B cell (primary cell): ENCODE measurements around the gene KIAA0753. TPM values are rescaled to one million over a fixed set of nuclear protein-coding genes. Genes with fewer than 3 reads are reported as not detected.

Experiments used
- ATAC-seq: fragments of 200-7000 bp; cut with Tn5 transposase; one replicate; pipeline ENCODE4 v1.10.0; 2021; ENCODE audit warnings: low read depth, mild to moderate bottlenecking, moderate number of reproducible peaks, moderate library complexity
- CTCF ChIA-PET: fragments of 350-600 bp; sonication (Branson Sonifier 250); formaldehyde crosslinking; loops from one replicate; lab custom pipeline; 2021; ENCODE audit warnings: antibody characterized with exemption, inconsistent platforms; lab: Charles Lee
- POLR2A ChIA-PET: fragments of 350-600 bp; sonication (Branson Sonifier 250); formaldehyde crosslinking; loops from one replicate; lab custom pipeline; 2021; ENCODE audit warnings: antibody characterized with exemption; lab: Charles Lee
- DNase-seq: peaks from one replicate; pipeline ENCODE4 v3.0.0; 2013
- H2AFZ ChIP-seq: 2 replicates; pipeline ENCODE4 v1.6.1; 2012; ENCODE audit warnings: mild to moderate bottlenecking, low read depth, low read length; ENCODE audit not compliant: insufficient read depth, poor library complexity, severe bottlenecking
- H3K27ac ChIP-seq, 2 donors: 1 replicate in 1 of 2; 2 replicates in 1 of 2; pipeline ENCODE4 v1.5.1; 2012 to 2013; ENCODE audit warnings: low read length in 2 of 2, mild to moderate bottlenecking in 2 of 2, moderate library complexity in 1 of 2
- H3K27me3 ChIP-seq, 4 experiments: fragments of 200-600 bp in 1 of 4; sonication (generic) in 1 of 4; replicated peaks in 1 of 4; 1 replicate in 2 of 4; 2 replicates in 2 of 4; pipeline versions ENCODE4 v1.6.1 to v1.7.0; 2013 to 2016; ENCODE audit warnings: low read length in 3 of 4, mild to moderate bottlenecking in 2 of 4, mixed read lengths in 1 of 4, moderate library complexity in 1 of 4; ENCODE audit not compliant: insufficient read depth in 4 of 4, control insufficient read depth in 3 of 4; ENCODE audit errors: control extremely low read depth in 1 of 4
- H3K36me3 ChIP-seq, 2 experiments: replicated peaks in 1 of 2; 1 replicate in 1 of 2; 2 replicates in 1 of 2; pipeline versions ENCODE4 v1.6.1 to v1.7.1; 2013; ENCODE audit warnings: low read length in 1 of 2; ENCODE audit not compliant: insufficient read depth in 2 of 2, control insufficient read depth in 1 of 2; ENCODE audit errors: control extremely low read depth in 1 of 2, extremely low read depth in 1 of 2
- H3K4me1 ChIP-seq, 2 donors: fragments of 200-600 bp in 1 of 2; sonication (generic) in 1 of 2; 1 replicate in 1 of 2; 2 replicates in 1 of 2; pipeline versions ENCODE4 v1.5.1 to v1.6.1; 2013 to 2017; ENCODE audit warnings: low read length in 2 of 2; ENCODE audit not compliant: control insufficient read depth in 2 of 2, insufficient read depth in 2 of 2
- H3K4me2 ChIP-seq: replicated peaks from 2 replicates; pipeline ENCODE3; 2012; ENCODE audit warnings: mild to moderate bottlenecking, low read depth, low read length; ENCODE audit not compliant: poor library complexity, severe bottlenecking
- H3K4me3 ChIP-seq, 5 experiments: fragments of 200-600 bp in 1 of 5; sonication (generic) in 1 of 5; 1 replicate in 3 of 5; 2 replicates in 2 of 5; pipeline versions ENCODE4 v1.5.1 to v1.7.0; 2011 to 2016; ENCODE audit warnings: low read length in 4 of 5, mild to moderate bottlenecking in 4 of 5, low read depth in 2 of 5, control low read depth in 1 of 5, moderate library complexity in 1 of 5; ENCODE audit not compliant: insufficient read depth in 1 of 5; ENCODE audit errors: control extremely low read depth in 1 of 5, extremely low read depth in 1 of 5
- H3K79me2 ChIP-seq: fragments of 200-600 bp; sonication (generic); one replicate; pipeline ENCODE4 v1.6.0; 2016; ENCODE audit warnings: low read length; ENCODE audit not compliant: control insufficient read depth, insufficient read depth
- H3K9ac ChIP-seq: fragments of 200-600 bp; sonication (generic); 2 replicates; pipeline ENCODE4 v1.6.1; 2017; ENCODE audit warnings: mild to moderate bottlenecking, low read length, moderate library complexity
- H3K9me3 ChIP-seq, 3 donors: one replicate each; pipeline versions ENCODE4 v1.6.1 to v1.7.1; 2013; ENCODE audit warnings: low read length in 2 of 3; ENCODE audit not compliant: control insufficient read depth in 2 of 3, insufficient read depth in 1 of 3; ENCODE audit errors: control extremely low read depth in 1 of 3
- H4K20me1 ChIP-seq: 2 replicates; pipeline ENCODE4 v1.6.0; 2012; ENCODE audit warnings: mild to moderate bottlenecking, low read length; ENCODE audit not compliant: insufficient read depth, control insufficient read depth, poor library complexity, severe bottlenecking
- H3K27ac Mint-ChIP-seq: one replicate; pipeline ENCODE4 v1.8.0; 2021; ENCODE audit warnings: mixed read lengths
- H3K27me3 Mint-ChIP-seq: one replicate; pipeline ENCODE4 v1.8.0; 2021; ENCODE audit warnings: mixed read lengths
- H3K4me1 Mint-ChIP-seq: one replicate; pipeline ENCODE4 v1.8.0; 2021; ENCODE audit warnings: mixed read lengths
- H3K4me3 Mint-ChIP-seq: one replicate; pipeline ENCODE4 v1.8.0; 2021; ENCODE audit warnings: mixed read lengths
- H3K9me3 Mint-ChIP-seq: one replicate; pipeline ENCODE4 v1.8.0; 2022; ENCODE audit warnings: mixed read lengths; ENCODE audit not compliant: insufficient read depth
- CTCF ChIP-seq: fragments of 200-600 bp; IDR thresholded peaks from one replicate; pipeline ENCODE4 v1.8.0; 2022; ENCODE audit warnings: antibody characterized with exemption, mild to moderate bottlenecking
- EZH2 ChIP-seq: IDR thresholded peaks from 2 replicates; pipeline ENCODE4 v1.6.1; 2012; ENCODE audit warnings: borderline replicate concordance, low read depth, mild to moderate bottlenecking, moderate library complexity, low read length; ENCODE audit not compliant: insufficient read depth, poor library complexity, severe bottlenecking
- whole genome bisulfite sequencing: methylation state at CpG from one replicate; pipeline ENCODE4 v1.1.5; 2013; ENCODE audit warnings: missing lambda C conversion rate; ENCODE audit not compliant: insufficient coverage; 5-methylcytosine and 5-hydroxymethylcytosine counted together
- intact Hi-C: fragments of 100-400 bp; cut with micrococcal nuclease; formaldehyde crosslinking; loops from one replicate; pipeline ENCODE4 v1.10.0; 2022
- polyA plus RNA-seq: library from polyadenylated mRNA; depleted of rRNA; stranded (reverse); fragments of >200 nt; gene quantifications from 2 replicates; pipeline ENCODE4 v1.2.3, GENCODE V29; 2012
- total RNA-seq, 2 donors: library from RNA; stranded (reverse); fragments of 120-200 nt in 1 of 2; gene quantifications; 1 replicate in 1 of 2; 2 replicates in 1 of 2; pipeline versions ENCODE4 v1.2.3 to v1.2.4, GENCODE V29; 2013 to 2022

The KIAA0753 gene
- total and polyA plus RNA-seq, 2 donors (not counting 1 experiment from before 2014, with no cell fraction given): 6.3 to 29.1 TPM

GRCh38 chr17:6557040-6557438 is 83.5 kb downstream of the KIAA0753 start:
- Histone ChIP-seq H3K79me2 (no peaks in the 10 kb centered on the region), H3K9ac (no peak overlapping the region), H3K27ac (no peak overlapping the region), H3K4me2 (peak overlapping the region; percentile 94), H3K36me3 (no peaks in the 10 kb centered on the region), H3K9me3 (peaks cover 0 to 6% (median 0%) of the 10 kb centered on the region in 3 donors), H3K27me3 (peaks cover 0 to 42% (median 21%) of the 10 kb centered on the region in 4 experiments), H4K20me1 (no peaks in the 10 kb centered on the region), H3K4me1 (peaks cover 16 to 20% of the 10 kb centered on the region in 2 donors), H2AFZ (no peak overlapping the region), H3K4me3 (no peak overlapping the region)
- no peak for ATAC-seq
- intact Hi-C loops: no loop called here
- Mint-ChIP-seq H3K4me3 (peak overlapping the region; percentile 59), H3K27me3 (peaks cover 55% of the 10 kb centered on the region), H3K9me3 (no peaks in the 10 kb centered on the region), H3K27ac (no peak overlapping the region), H3K4me1 (peaks cover 19% of the 10 kb centered on the region)
- WGBS: 74% methylated on average over 9 of the region's 9 CpGs
- CTCF ChIA-PET: interaction anchor here (1.0 kb wide), 1 partner anchor 84 kb away, joined by 3 read pairs; no protein-coding TSS in a partner anchor
- no peak for TF ChIP-seq EZH2
- DNase-seq: no peak
- POLR2A ChIA-PET: no interaction called here

GRCh38 chr17:6556121-6557039 is 84.1 kb downstream of the KIAA0753 start, which contains the start of gene PITPNM3:
Gene PITPNM3 (minus strand): TSS chr17:6556555. CDS start chr17:6556406, 149 bp downstream.
- H3K4me1 ChIP-seq: peaks cover 16 to 20% of the 10 kb centered on the region in 2 donors
- ChIA-PET POLR2A (no interaction called here), CTCF (no interaction called here)
- H3K27ac ChIP-seq: no peak within 1 kb of the TSS
- H3K9ac ChIP-seq: peak within 1 kb of the TSS; percentile 66
- peaks cover 0 to 6% (median 0%) of the 10 kb centered on the region in 3 donors for H3K9me3 ChIP-seq
- no peak within 1 kb of the TSS for H3K27ac Mint-ChIP-seq
- H4K20me1 ChIP-seq: no peaks in the 10 kb centered on the region
- H2AFZ ChIP-seq: peak within 1 kb of the TSS; percentile 55
- no peak for ATAC-seq
- DNase-seq: peak; percentile 18
- H3K4me1 Mint-ChIP-seq: peaks cover 19% of the 10 kb centered on the region
- peak within 1 kb of the TSS; percentile 94 for H3K4me2 ChIP-seq
- H3K27me3 ChIP-seq: peaks cover 0 to 42% (median 21%) of the 10 kb centered on the region in 4 experiments
- WGBS: 3% methylated on average over 118 of the region's 122 CpGs
- H3K4me3 Mint-ChIP-seq: peak within 1 kb of the TSS; percentile 90
- H3K27me3 Mint-ChIP-seq: peaks cover 54% of the 10 kb centered on the region
- H3K4me3 ChIP-seq: peak within 1 kb of the TSS in 4 of 5 experiments; percentile 5 to 58 (median 44)
- H3K9me3 Mint-ChIP-seq: no peaks in the 10 kb centered on the region
- no peak for TF ChIP-seq CTCF
- TF ChIP-seq EZH2: no peak
- H3K79me2 ChIP-seq: no peaks in the 10 kb centered on the region
- H3K36me3 ChIP-seq: no peaks in the 10 kb centered on the region
- intact Hi-C loops: no loop called here
